ENCODE measurements around the gene MAEA. TPM values are rescaled to one million over a fixed set of nuclear protein-coding genes. Genes with fewer than 3 reads are reported as not detected.
"Not testable (repeated sequence)": the region's sequence is repeated elsewhere in the genome, so short reads cannot be mapped to it uniquely, and the experiment has no call there.

Gene MAEA
- polyA plus RNA-seq, 1 donor, result 40.3 TPM

DNA sequence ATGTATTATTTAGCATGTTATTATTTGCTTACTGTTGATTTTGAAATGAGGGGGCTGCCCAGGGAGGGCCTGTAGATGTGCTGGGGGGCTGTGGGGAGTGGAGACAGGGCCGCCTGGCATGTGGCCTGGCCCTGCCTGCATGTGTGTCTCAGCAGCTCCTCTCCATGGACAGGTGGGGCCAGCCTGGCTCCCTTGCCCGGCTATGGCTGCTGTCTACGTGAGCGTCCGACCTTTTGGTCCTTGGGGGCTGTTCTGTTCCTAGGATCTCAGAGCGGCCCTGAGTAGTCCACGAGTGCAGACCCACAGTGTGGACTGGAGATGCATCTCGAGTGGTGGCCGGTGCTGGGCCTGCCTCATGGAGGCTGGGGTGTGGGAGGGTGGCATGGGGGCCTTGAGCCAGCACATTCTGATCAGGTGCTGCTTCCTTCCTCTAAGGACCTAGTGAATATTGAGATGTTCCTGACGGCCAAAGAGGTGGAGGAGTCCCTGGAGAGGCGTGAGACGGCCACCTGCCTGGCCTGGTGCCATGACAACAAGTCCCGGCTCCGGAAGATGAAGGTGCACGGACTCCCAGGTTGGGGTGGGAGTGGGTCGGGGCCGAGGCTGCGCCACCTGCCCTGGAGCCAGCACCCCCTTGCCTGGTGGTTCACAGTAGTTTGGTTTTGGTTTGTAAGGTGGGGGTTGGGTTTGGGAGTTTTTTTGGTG lies 32.4 kb downstream of the MAEA start:
- DNase-seq, result no peak

DNA sequence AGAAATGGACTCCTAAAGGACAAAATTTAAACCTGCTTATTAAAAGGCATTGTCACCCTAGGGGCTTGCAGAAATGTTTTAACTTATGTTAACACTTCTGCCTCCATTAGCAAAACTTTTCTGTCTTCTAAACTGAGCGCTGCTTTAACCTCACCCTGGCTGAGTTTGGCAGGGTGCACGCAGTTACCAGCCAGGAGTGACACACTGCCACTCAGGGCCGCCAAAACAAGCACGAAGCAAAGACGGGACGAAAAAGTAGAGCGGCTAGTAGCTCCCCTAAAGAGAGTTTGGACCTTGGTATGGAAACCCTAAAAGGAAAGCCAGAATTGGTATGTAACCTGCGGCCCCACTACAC lies 33.6 kb downstream of the MAEA start:
- no peak for DNase-seq

DNA sequence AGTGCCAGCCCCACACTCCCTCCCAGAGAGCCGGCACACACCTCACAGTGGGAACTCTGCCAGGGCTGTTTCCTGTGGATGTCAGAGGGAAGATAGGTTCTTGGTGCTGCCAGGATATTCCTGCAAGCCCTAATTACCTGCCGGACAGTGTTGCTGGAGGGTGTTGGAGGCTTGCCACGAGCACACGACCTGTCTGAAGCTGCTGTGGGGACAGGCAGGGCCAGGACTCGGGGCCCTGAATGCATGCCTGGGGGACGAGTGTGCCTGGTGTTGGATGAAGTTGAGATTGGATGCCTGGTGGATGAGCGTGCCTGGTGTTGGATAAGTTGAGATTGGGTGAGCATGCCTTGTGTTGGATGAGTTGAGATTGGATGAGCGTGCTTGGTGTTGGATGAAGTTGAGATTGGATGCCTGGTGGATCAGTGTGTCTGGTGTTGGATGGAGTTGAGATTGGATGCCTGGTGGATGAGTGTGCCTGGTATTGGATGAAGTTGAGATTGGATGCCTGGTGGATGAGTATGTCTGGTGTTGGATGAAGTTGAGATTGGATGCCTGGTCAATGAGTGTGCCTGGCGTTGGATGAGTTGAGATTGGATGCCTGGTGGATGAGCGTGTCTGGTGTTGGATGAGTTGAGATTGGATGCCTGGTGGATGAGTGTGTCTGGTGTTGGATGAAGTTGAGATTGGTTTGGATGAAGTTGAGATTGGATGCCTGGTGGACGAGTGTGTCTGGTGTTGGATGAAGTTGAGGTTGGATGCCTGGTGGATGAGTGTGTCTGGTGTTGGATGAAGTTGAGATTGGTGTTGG lies 34.1 kb downstream of the MAEA start:
- DNase-seq, result no peak

DNA sequence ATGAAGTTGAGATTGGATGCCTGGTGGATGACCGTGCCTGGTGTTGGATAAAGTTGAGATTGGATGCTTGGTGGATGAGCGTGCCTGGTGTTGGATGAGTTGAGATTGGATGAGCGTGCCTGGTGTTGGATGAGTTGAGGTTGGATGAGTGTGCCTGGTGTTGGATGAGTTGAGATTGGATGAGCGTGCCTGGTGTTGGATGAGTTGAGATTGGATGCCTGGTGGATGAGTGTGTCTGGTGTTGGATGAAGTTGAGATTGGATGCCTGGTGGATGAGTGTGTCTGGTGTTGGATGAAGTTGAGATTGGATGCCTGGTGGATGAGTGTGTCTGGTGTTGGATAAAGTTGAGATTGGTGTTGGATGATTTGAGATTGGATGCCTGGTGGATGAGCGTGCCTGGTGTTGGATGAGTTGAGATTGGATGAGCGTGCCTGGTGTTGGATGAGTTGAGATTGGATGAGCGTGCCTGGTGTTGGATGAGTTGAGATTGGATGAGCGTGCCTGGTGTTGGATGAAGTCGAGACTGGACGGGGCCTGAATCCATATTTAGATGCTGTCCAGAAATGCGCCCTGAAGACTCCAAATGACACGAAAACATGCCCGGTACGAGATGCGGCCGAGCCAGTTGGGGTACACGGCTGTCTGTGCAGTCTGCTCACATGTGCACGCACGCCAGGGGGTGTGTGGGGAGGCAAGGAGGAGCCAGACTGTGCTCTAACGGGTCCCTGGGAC lies 34.9 kb downstream of the MAEA start:
- DNase-seq, result not testable (repeated sequence)

DNA sequence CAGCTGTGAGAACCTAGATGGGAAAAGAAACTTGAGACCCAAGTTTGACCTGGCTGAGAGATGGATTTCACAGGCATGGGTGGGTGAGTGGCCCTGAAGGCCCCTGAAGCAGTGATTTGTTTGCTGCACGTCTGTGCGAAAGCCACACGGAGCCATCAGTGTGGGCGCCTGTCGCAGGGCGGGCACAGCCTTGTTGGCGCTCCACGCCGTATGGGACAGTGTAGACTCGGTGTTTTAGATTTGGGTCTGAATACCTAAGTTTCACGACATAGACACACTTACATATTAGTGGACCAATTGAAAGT lies 35.4 kb downstream of the MAEA start:
- DNase-seq, result no peak

DNA sequence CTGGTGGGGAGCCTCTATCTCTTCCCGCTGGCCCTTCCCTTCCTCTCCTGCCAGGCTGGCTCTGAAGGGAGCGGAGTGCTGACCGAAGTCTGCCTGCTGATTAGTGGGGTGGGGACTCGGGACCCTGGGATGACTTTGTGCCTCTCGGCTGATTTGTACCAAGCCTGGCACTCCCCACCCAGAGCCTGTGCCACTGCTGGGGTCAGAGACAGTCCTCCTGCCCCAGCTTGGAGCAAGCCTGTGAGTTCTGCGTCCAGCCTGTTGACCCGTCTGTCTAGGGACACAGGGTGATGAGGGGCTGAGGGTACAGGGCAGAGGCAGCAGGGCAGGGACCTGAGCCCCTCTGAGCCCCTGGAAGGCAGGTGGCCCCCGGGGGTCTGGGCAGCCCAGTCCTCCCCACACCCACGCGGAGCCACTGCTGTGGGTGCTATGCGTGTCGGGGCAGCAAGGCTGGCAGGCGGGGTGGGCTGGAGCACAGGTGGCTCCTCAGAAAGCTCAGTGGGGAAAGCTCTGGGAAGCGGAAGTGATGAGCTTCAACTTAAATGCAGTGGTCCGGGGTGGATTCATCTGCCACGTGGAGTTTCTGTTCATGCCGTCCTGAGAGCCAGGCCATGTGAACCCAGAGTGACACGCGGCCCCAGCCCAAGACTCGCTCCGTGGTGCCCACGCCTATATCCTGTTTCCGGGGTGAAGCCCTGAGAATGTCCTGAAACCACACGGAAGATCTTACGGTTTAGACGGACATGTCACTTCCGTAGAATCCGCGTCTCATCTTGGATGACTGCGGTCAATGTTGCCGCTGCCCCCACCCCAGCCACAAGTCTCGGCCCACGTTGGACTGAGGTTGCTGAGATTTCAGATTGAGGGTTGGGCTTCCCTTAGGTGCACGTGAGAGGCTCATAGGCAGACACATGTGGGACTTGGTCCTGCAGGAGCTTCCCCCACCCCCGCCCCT lies 36.3 kb downstream of the MAEA start:
- no peak for DNase-seq

DNA sequence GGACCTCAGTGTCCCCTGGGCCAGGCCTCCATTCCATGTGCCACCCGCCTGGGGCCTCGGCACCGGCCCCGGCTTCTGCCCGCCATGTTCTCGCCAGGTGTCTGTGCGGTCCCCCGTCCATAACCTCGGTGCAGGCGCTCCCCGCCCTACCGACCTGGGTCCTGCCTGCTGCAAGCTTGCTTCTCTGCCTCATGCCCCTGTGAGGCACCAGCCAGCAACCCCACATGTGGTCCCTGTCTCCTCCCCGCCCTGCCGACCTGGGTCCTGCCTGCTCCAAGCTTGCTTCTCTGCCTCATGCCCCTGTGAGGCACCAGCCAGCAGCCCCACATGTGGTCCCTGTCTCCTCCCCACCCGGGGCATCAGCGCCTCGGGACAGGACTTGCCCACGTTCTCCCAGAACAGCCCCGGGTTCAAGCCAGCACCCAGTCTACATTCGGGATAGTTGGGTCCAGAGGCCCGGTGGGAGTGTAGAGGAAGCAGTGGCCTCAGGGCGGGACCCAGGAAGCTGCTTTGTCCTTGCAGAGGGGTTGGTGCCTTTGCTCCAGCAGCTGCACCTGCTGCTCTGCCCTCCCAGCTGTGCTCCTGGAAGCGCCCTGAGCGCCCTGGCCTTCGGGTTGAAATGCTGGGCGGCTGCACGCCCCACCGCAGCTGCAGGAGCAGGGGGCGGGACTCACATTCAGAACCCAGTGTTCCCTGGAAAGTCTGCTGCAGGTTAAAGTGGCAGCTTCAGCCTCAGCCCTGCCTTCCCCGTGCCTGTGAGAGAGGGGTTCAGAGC lies 37.2 kb downstream of the MAEA start:
- DNase-seq, result no peak

DNA sequence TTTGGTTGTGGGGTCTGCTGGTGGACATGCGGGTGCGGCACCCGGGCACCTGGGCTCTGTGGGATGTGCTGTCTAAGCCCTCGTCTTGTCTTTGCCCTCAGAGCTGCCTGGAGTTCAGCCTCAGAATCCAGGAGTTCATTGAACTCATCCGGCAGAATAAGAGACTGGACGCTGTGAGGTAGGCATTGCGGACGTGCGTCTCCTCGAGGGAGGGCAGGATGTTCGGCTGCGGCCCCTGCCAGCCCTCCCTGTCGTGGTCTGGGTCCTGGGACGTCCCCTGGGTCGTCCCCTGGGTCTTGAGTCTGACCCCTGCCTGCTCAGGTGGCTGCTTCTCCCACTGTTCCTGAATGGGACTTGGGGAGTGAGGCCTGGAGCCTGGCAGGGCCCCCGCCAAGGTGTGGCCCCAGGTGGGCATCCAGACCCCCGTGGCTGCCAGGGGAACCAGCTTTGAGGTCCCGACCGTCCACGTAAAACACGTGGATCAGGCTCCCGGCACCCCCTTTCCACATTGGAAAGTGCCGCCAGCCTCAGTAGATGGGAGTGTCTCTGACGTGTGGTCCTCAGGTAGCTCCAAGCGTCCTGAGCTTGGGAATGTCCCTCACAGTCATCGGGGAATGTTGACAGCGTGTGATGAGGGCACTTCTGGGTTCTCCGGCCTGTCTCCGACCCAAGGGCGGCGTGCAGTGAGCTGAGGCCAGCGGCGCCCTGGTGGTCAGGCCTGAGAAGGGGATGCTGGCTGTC lies 38.0 kb downstream of the MAEA start:
- no peak for DNase-seq

DNA sequence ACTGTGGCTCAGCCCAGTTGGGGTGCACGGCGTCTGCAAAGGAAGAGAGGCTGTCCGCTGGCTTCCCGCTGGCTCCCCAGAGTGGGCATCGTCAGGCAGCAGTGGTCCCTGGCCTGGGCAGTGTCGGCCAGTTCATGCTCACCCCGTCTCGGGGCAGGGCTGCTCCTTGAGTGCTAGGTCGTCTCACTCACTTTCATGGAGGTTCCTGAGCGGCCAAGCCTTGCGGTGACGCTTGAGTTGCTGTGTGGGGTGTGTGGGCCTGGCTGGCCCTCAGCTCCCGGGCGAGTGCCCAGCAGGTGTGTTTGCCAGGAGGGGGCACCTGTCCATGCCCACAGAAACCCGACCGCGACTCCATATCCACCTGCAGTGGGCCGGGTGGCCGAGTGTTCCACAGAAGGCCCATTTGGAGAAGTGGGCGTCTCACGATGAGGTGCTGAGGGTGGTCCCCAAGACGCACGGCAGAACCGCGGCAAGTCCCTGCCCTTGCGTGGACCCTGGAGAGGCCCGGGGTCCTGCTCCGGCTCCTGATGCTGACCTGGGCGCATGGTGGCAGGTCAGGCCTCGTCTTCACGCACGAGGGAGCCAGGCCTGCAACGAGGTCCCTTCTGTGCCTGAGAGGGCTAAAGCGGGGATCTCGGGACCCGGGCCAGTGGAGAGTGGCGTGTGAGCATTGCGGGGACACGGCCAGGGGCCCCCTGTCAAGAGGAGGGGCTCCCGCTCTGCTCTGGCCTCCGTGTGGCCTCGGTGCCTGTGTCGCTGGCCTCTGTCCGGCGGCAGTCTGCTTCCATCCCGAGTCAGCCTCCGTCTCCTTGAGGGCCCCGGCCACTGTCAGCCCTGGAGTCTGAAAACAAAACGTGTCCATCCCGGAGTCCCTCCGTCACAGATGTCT lies 38.8 kb downstream of the MAEA start:
- no peak for DNase-seq

DNA sequence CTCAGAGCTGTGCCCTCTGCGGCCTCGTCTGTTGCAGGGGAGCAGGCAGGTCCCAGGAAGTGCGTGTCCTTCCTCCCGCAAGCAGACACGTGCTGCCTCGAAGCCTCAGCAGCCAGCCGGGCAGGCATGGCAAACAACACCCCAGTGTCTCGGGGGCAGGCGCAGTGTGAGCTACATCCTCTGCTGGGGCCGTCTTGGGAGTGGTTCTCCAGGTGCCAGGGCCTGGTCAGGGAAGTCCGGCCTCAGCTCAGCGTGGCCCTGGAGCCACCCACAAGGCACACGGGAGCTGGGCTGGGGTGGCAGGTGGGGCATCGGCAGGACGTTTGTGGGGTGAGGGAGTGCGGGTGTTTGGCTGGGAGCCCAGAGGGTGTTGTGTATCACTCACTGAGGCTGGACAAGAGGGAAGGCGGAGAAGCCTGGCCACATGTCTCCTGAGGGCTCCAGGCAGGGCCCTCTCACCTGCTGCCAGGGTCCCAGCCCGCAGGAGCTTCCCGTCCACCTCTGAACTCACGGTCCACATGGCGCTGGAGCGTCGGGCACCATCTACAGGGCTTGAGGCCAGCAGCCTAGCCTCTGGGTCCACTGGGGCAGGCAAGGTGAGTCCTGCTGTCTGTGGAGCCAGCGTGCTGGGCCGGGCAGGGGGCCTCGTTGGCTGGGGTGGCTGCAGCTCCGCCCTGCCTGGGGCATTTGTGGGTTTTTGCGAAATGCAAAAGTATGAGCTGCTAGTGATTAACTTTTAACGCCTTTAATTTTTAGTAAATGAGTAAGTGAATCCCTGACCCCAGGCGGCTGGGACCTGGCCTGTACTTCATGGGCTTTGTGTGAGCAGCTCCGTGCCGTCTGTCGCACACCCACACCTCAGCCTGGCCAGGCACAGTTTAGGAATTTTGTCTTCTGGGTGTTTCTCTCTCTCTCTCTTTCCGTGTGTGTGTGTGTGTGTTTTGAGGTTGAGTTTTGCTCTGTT lies 40.0 kb downstream of the MAEA start:
- DNase-seq, result no peak

DNA sequence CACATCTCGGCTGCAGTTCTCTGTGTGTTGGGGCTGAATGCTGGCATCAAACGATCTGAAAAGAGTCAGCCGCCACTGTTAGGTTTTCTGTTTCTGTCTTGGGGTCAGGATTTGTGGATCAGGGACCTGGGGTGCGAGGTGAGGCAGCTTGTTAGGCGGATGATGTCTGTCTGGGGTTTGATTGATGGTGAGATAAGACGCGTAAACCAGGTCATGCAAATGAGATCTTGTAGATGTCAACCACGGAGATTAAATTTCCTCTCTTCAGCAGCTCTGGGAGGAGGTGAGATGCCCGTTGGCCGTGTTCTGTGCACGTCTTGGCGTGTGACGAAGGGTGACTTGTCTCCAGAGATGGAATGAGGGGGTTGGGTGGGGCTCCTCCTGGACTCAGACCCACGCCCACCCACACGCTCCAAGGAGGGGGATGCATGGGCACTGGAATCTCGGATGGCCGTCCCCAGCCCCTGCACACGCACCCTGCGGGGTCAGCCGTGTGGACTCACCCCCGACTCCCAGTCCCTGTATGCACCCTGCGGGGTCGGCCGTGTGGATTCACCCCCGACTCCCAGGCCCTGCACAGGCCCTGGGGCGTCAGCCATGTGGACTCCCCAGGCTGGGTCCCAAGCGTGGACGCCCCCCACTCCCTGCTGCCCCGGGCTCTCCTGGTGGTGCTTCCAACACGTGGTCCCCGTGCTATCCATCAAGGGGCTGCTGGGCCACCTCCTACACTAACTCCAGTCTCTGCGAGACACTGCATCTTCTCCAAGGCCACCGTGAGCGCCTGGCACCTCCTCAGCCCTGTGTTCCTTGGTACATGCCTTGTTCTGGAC lies 41.3 kb downstream of the MAEA start:
- DNase-seq, result no peak

DNA sequence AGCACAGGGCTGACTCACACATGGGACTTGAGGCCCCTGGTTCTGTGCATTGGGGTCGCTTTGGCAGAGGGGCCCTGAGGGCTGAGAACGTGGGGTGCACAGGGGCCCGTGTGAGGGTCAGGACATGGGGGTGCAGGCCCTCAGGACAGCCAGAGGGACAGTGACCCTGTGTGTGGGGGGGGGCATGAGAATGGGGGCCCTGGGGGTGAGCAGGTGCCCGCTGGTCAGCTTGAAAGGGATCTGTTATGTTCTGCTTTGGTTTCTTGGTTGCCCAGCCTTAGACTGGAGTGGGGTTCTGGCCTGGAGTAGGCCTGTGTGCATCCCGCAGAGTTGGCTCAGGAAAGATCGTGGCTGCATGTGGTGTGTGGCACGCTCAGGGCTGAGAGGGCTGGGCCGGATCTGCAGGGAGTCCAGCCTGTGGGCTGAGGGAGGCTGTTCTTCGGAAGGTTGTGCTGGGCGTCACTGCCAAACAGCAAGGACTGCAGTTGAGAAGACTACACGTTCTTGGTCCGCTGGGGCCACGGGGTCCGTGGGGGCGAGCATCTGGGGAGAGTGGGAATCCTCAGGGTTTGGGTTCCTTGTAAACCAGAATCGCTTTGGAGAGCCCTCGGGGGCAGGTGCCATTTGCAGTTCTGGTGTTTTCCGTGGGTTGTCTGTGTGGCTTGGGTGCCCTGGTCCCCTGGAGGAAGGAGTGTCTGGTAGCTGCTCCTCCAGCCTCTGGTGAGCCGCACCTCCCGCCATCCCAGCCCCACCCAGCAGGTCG lies 42.1 kb downstream of the MAEA start:
- DNase-seq, result no peak

DNA sequence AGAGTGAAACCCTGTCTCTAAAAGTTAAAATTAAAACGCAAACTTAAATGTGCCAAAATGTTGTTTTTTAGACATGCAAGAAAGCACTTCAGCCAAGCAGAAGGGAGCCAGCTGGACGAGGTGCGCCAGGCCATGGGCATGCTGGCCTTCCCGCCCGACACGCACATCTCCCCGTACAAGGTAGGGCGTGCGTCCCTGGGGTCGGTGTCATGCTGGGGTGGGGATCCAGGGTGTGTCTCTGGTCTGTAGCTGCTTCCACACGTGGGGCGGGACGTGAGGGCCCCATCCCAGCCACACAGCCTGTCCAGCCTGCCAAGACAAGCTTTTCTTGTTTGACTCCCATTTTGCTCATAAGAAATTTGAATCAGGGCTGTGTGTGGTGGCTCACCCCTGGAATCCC lies 43.0 kb downstream of the MAEA start:
- no peak for DNase-seq

DNA sequence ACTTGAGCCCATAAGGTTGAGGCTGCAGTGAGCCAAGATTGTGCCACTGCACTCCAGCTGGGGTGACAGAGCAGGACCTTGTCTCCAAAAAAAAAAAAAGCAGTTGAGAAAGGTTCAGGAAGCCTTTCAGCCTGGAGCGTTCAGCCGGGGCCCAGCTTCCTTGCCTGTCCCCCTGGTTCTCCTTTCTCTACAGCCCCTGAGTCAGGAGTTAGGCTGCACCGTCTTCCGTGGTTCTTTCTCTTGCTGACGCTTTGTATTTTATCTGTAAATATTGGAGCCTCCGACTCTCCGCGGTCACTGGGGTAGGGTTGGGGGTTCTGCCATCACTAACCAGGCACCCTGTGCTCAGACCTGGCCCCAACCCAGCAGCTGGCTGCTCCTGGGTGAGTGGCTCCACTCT lies 43.6 kb downstream of the MAEA start:
- DNase-seq, result no peak

DNA sequence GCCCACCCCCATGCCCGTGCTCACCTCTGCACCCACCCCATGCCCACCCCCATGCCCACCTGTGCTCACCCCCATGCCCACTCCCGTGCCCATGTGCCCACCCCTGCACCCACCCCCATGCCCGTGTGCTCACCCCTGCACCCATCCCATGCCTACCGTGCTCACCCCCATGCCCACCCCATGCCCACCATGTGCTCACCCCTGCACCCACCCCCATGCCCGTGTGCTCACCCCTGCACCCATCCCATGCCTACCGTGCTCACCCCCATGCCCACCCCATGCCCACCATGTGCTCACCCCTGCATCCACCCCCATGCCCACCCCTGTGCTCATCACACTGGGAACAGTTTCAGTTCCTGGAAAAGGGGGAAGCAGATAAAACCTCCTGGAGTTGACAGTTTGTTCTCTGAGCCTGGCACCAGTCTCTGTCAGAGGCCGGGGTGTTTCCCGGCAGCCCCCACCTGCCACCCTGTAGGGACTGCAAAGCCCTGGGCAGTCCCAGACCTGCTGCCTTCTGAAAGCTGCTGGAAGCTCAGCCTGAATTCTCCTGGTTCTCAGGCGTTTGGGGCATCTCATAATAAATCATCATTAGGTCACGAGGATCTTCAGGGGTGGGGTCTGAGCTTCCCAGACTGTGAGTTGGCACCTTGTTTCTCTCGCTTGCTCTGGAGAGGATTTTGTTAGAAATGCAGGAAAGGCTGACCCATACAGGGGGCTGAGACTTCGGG lies 44.3 kb downstream of the MAEA start:
- DNase-seq, result not testable (repeated sequence)

DNA sequence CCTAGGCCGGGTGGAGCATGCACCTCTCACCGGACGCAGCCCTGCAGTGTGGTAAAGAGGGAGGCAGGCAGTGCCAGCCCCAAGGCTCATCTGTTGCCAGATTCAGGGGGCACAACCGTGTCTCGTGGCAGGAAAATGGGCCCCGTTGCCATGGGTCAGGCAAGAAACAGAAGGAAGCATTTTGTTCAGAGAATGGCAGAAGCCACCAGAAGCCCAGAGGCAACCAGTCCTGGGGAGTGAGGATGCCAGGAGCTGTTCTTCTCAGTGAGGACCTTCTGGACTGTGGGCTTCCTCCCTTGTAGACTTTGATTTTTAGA lies 44.8 kb downstream of the MAEA start:
- DNase-seq, result no peak
